MM.1S (cell line): Measurements from ENCODE around the gene IQUB.
A peak's percentile ranks its signal among the peaks of the same experiment; 100 is the strongest.

Experiments used
- DNase-seq: peaks from one replicate; pipeline ENCODE4 v3.0.0-alpha.2; 2015
- H2AFZ ChIP-seq: fragments of 300-600 bp; sonication (generic); 2 replicates; pipeline ENCODE4 v1.6.0; 2016; ENCODE audit warnings: antibody characterized with exemption, low read length
- H3F3A ChIP-seq: fragments of 300-600 bp; sonication (generic); 2 replicates; pipeline ENCODE4 v1.6.1; 2016; ENCODE audit warnings: mild to moderate bottlenecking, antibody characterized with exemption, low read length, moderate library complexity, mixed read lengths; ENCODE audit not compliant: insufficient read depth
- H3K27ac ChIP-seq: fragments of 300-600 bp; sonication (generic); 2 replicates; pipeline ENCODE4 v1.5.1; 2016; ENCODE audit warnings: mild to moderate bottlenecking, low read length
- H3K27me3 ChIP-seq: fragments of 300-600 bp; sonication (generic); replicated peaks from 2 replicates; pipeline ENCODE4 v1.6.0; 2016; ENCODE audit warnings: low read length; ENCODE audit not compliant: insufficient read depth
- H3K36me3 ChIP-seq: fragments of 300-600 bp; sonication (generic); replicated peaks from 2 replicates; pipeline ENCODE4 v1.6.1; 2016; ENCODE audit warnings: mild to moderate bottlenecking, low read length, mixed read lengths; ENCODE audit not compliant: insufficient read depth
- H3K4me1 ChIP-seq: fragments of 300-600 bp; sonication (generic); 2 replicates; pipeline ENCODE4 v1.6.1; 2016; ENCODE audit warnings: low read length, mixed read lengths
- H3K4me2 ChIP-seq: fragments of 300-600 bp; sonication (generic); 2 replicates; pipeline ENCODE4 v1.6.0; 2016; ENCODE audit warnings: low read depth, low read length
- H3K4me3 ChIP-seq: fragments of 300-600 bp; sonication (generic); 2 replicates; pipeline ENCODE4 v1.5.1; 2016; ENCODE audit warnings: low read length, mixed read lengths
- H3K79me2 ChIP-seq: fragments of 300-600 bp; sonication (generic); 2 replicates; pipeline ENCODE4 v1.6.1; 2016; ENCODE audit warnings: mixed run types, low read length, mixed read lengths
- H3K9ac ChIP-seq: fragments of 300-600 bp; sonication (generic); 2 replicates; pipeline ENCODE4 v1.6.1; 2016; ENCODE audit warnings: low read length, mixed read lengths
- H3K9me2 ChIP-seq: fragments of 300-600 bp; sonication (generic); replicated peaks from 2 replicates; pipeline ENCODE4 v1.6.1; 2016; ENCODE audit warnings: mild to moderate bottlenecking, low read length, mixed read lengths; ENCODE audit not compliant: insufficient read depth
- H3K9me3 ChIP-seq: fragments of 300-600 bp; sonication (generic); replicated peaks from 2 replicates; pipeline ENCODE4 v1.6.1; 2016; ENCODE audit warnings: mild to moderate bottlenecking, low read length, mixed read lengths; ENCODE audit not compliant: insufficient read depth
- H4K20me1 ChIP-seq: fragments of 300-600 bp; sonication (generic); 2 replicates; pipeline ENCODE4 v1.6.1; 2016; ENCODE audit warnings: mild to moderate bottlenecking, low read length, moderate library complexity, mixed read lengths; ENCODE audit not compliant: insufficient read depth
- EZH2 ChIP-seq: fragments of 300-600 bp; sonication (generic); optimal IDR thresholded peaks from 2 replicates; pipeline ENCODE3; 2017; ENCODE audit warnings: low read depth, mild to moderate bottlenecking, antibody characterized with exemption, low read length, mixed read lengths
- EZH2phosphoT487 ChIP-seq: fragments of 300-600 bp; sonication (generic); IDR thresholded peaks from 2 replicates; pipeline ENCODE4 v1.6.1; 2018; ENCODE audit warnings: antibody characterized with exemption, low read length
- TF ChIP-seq, protein P1 (sequence below): fragments of 300-600 bp; sonication (generic); IDR thresholded peaks from 2 replicates; pipeline ENCODE4 v1.5.1; 2016; ENCODE audit warnings: antibody characterized with exemption, low read length, mixed read lengths

The IQUB gene

GRCh38 chr7:123538189-123538714, 3.9 kb upstream of the IQUB start:
- Histone ChIP-seq H3K4me2 (no peak overlapping the region), H3K27ac (no peak overlapping the region), H3K4me3 (no peak overlapping the region), H3F3A (peaks cover 9% of the 10 kb centered on the region; the same call in 1 of the 2 replicates), H3K9me2 (no peaks in the 10 kb centered on the region), H3K9ac (no peak overlapping the region), H4K20me1 (no peaks in the 10 kb centered on the region), H3K4me1 (peaks cover 5% of the 10 kb centered on the region; the same call in 1 of the 2 replicates), H3K79me2 (no peaks in the 10 kb centered on the region), H3K27me3 (peaks cover 7% of the 10 kb centered on the region), H3K9me3 (no peaks in the 10 kb centered on the region), H3K36me3 (no peaks in the 10 kb centered on the region), H2AFZ (no peak overlapping the region)
- no peak for TF ChIP-seq EZH2
- TF ChIP-seq, protein P1, sequence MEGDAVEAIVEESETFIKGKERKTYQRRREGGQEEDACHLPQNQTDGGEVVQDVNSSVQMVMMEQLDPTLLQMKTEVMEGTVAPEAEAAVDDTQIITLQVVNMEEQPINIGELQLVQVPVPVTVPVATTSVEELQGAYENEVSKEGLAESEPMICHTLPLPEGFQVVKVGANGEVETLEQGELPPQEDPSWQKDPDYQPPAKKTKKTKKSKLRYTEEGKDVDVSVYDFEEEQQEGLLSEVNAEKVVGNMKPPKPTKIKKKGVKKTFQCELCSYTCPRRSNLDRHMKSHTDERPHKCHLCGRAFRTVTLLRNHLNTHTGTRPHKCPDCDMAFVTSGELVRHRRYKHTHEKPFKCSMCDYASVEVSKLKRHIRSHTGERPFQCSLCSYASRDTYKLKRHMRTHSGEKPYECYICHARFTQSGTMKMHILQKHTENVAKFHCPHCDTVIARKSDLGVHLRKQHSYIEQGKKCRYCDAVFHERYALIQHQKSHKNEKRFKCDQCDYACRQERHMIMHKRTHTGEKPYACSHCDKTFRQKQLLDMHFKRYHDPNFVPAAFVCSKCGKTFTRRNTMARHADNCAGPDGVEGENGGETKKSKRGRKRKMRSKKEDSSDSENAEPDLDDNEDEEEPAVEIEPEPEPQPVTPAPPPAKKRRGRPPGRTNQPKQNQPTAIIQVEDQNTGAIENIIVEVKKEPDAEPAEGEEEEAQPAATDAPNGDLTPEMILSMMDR: no peak
- no peak for TF ChIP-seq EZH2phosphoT487
- no peak for DNase-seq

DNA sequence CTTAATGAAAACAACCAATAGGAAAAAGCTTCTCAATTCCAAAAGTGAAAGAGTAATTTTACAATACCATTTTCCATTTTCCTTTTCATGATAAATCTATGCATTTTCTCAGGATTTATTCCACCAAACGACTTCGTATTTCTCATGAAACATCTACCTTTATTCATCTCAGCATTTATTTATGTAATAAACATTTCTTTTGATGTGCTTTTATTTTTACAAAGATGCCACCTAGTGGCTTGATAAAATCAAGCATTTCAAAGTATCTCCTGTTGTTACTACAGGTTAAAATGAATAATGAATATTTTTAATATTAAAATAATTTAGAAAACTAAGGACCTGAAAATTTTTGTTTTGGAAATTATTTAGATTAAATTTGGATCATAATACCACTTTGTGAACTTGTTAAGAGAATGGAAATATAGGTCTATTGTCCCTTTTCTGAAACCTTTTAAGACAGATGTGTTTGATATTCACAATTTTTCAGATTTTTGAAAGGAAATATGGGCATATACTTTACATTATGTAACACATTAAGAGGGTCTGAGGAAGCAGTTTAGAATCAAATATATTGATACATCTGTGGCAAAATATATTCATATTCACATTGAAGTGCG, 2.7 kb upstream of the IQUB start:
- Histone ChIP-seq H3K9me2 (no peaks in the 10 kb centered on the region), H3K9me3 (no peaks in the 10 kb centered on the region), H3K36me3 (no peaks in the 10 kb centered on the region), H3K4me1 (peaks cover 5% of the 10 kb centered on the region; the same call in 1 of the 2 replicates), H3K9ac (no peak overlapping the region), H4K20me1 (no peaks in the 10 kb centered on the region), H2AFZ (no peak overlapping the region), H3F3A (peaks cover 11% of the 10 kb centered on the region; the same call in 1 of the 2 replicates), H3K4me2 (no peak overlapping the region), H3K4me3 (no peak overlapping the region), H3K27me3 (peaks cover 16% of the 10 kb centered on the region), H3K27ac (no peak overlapping the region), H3K79me2 (no peaks in the 10 kb centered on the region)
- TF ChIP-seq EZH2phosphoT487: no peak
- no peak for TF ChIP-seq EZH2
- TF ChIP-seq, protein P1: peak; percentile 48
- DNase-seq: peak; percentile 61

GRCh38 chr7:123535517-123535916, 1.1 kb upstream of the IQUB start:
- H3F3A ChIP-seq: peaks cover 11% of the 10 kb centered on the region; the same call in 1 of the 2 replicates
- H3K27ac ChIP-seq: no peak overlapping the region
- H3K4me2 ChIP-seq: peak overlapping the region; percentile 48

More at GRCh38 chr7:123535517-123535916, 1.1 kb upstream of the IQUB start:
- Histone ChIP-seq H3K9me2 (no peaks in the 10 kb centered on the region), H4K20me1 (no peaks in the 10 kb centered on the region), H3K79me2 (no peaks in the 10 kb centered on the region), H2AFZ (no peak overlapping the region), H3K4me1 (peaks cover 5% of the 10 kb centered on the region; the same call in 1 of the 2 replicates), H3K36me3 (no peaks in the 10 kb centered on the region), H3K9me3 (no peaks in the 10 kb centered on the region), H3K27me3 (peaks cover 19% of the 10 kb centered on the region), H3K9ac (peak overlapping the region; percentile 4; the same call in 1 of the 2 replicates), H3K4me3 (peak overlapping the region; percentile 73)
- no peak for DNase-seq
- TF ChIP-seq, protein P1: no peak
- TF ChIP-seq EZH2: no peak
- no peak for TF ChIP-seq EZH2phosphoT487
